ENCODE results near the gene PRMT2.
A peak's percentile ranks its signal among the peaks of the same experiment; 100 is the strongest.

PRMT2 gene

DNA sequence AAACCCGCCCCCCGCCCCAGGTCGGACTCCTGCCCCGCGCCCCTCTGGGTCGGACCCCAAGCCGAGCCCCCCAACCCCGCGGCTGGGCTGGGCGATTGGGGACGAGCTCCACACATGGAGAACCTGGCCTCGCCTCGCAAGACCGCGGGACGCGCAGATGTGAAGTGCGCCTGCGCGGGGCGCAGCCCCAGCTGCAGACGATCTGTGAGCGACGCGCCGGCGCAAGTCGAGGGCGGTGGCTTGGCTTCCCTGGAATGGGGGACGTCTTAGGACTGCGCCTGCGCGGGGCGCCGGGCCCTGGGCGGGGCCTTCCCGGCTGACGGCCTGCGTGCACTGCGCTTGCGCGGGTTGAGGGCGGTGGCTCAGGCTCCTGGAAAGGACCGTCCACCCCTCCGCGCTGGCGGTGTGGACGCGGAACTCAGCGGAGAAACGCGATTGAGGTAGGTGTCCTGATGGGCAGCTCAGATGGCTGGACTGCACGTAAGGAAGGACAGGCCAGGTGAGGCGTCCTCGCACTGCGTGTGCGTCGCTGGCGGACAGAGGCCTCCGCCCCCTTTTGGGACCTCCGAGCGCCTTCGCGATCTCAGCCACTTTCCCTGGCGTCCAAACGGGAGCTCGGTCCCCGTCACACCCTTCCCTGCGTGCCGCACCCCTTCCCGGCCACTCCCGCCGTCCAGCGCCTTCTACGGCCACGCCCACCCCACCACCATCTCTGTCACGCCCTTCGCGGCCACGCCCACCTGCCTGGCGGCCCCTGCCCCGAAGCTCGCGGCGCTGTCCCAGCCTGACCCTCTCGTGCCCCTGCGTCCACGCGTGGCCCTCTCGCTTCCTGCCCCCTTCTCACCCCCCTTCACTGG, at the start of gene PRMT2:
Gene PRMT2 (plus strand): TSS at position 351 of the 857 bp plus-strand sequence. CDS start 1,278 bp downstream, outside the sequence.
- peak; percentile 96 for DNase-seq

DNA sequence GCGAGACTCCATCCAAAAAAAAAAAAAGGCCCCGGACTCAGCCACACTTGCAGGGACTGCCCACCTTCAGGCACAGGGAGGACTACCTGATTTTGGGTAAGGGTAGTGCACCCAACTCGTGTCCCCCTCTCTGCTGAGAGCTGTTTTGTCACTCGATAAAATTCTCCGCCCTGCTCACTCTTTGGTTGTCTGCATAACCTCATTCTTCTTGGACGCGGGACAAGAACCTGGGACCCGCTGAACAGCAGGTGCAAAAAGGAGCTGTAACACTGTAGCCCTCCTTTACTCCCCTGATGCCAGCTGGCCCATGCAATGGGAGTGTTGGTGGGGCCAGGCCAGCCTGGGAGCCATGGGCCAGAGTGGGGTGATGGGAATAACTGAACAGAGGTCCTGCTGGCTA, 41.2 kb upstream of the PRMT2 start:
- DNase-seq = no peak

DNA sequence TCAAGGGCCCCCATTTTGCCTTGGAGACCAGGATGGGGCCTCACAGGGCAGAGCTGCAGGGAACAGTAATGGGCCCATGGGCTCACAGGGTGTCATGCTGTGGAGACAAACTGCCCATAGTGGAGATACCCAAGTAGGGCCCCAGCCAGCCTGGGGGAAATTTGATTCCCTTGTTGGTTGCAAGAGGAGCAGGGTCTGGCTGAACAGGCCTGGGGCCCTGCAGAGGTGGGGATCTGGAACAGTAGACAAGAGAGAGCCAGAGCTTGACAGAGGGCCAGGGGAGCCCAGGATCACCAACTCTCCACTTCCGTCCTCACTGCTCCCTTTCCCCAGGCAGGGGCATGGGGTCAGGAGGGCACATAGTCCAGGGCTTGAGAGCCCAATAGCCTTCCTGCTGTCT, 39.3 kb upstream of the PRMT2 start:
- DNase-seq = no peak

DNA sequence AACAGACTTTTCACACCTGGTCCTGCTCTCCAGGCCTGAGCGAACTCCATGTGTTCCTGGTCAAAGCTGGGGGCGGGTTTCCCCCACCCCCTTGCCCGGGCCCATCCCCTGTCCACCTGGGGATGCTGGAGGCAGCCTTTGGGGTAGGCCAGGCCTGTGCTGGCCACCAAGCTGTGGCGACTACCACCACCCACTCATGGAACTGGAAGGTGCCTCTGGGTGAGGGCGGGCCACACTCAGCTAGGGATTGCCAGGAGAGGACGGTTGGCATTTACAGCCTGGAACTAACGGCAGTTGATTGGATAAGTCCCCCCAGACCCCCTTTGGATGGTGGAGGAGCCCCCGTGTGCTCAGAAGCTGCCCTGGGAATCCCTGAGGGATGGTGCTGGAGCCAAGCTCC, 38.4 kb upstream of the PRMT2 start:
- no peak for DNase-seq

DNA sequence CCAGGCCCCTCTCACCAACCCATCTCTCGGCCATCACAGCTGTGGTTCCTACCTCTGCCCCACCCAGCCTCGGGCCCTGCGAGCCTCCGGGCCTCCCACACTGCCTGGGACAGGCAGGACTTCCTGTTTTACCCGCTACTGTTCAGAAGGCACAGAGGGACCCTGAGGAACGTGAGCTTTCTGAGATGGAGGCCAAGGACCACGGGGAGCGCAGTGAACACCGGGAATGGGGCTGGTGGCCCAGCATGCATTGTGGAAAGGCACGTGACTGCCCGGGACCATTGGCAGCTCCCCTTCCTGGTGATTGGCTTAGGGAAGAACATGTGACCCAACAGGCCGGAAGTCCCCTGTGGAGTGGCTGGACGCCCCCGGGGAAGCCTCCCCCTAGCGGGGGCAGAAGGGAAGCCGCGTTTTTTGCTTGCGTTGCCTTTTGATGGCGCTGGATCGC, 37.6 kb upstream of the PRMT2 start:
- no peak for DNase-seq

DNA sequence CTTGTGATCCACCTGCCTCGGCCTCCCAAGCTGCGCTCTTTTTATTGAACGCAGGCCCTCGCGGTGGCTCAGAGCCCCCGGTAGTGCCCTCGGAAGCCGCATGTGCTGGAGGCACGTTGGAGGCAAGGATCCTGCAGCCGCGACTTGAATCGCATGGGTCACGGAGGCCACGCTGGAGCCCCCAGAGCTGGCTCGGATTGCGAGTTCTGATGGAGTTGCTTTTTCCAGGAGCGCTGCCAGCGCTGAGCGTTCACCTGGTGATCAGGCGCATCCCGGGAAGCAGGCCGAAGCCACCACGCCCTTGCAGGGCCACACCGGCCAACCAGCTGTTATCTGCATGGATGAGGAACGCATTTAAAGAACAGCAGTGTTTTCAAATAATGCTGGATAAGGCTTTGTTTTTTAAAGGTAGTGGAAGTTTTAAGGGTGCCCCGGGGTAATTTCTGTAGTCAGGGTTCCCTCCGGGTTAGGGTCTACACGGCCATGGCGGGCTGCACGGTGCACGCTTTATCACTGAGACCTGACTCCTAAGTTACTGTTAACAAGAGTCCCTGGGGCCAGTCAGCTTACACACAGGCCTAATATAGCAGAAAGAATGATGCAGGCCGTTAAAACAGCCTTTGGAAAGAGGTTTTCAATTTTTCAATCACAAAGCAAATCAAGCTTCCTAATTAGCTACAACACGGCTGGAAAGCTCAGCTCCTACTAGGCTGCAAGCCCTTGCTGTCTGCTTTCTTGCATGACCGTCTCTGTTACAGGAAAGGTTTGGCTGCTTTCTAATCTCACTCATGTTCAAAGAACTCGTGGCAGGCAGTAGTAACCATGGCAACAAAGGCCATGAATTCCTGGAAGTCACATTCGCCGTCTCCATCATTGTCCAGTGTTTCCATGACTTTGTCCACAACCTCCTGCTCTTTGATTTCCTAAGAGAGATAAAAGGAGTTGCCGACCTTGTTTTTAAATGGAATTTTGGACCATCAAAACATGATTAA, 36.6 kb upstream of the PRMT2 start:
- peak; percentile 88 for DNase-seq

DNA sequence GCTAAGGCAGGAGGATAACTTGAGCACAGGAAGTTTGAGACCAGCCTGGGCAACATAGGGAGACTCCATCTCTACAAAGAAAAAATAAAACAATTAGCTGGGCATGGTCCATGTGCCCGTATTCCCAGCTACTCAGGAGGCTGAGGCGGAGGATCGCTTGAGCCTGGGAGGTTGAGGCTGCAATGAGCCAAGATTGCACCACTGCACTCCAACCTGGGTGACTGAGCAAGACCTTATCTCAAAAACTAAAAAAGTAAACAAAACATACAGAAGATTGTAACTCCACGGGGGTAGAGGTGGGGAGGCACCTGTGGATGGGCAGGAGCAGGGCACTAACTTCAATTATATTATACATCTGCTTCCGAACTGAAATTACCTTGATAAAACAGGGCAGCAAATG, 35.2 kb upstream of the PRMT2 start:
- no peak for DNase-seq

DNA sequence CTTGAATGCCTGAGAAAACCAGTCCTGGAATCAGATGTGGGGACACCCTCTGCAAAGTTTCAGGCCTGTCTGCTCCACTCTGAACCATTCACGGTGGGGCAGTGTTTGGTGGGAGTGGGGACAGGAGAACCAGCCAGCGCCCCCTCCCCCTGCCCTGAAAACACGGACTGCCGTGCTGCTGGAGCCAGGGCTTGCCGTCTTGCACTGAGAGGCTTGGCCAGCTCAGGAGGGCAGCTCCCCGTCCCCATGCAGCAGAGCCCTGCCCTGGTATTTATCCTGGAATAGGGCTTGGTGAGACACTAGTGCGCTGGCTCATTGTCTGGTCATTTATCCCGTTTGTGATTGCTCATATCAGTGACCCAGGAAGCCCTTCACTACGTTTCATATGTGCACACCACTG, 34.5 kb upstream of the PRMT2 start:
- DNase-seq = no peak

DNA sequence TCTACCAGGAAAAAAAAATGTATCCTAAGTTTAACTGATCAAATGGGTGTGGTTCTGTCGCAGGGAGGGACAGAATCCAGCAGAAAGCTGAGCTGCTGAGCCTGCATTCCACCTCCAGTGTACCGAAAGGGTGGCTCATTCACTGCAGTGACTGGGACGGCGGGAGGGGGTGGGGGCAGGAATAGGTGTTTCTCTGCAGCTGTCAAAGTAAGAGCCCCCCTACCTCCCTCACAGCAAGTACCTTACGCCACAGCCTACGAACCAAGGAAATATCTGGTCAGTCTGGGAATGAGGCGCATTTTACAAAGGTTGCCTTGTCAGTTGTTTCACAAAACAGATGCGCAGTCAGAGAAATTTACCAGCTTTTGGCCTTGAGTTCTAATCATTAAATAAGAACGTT, 32.2 kb upstream of the PRMT2 start:
- DNase-seq = no peak

DNA sequence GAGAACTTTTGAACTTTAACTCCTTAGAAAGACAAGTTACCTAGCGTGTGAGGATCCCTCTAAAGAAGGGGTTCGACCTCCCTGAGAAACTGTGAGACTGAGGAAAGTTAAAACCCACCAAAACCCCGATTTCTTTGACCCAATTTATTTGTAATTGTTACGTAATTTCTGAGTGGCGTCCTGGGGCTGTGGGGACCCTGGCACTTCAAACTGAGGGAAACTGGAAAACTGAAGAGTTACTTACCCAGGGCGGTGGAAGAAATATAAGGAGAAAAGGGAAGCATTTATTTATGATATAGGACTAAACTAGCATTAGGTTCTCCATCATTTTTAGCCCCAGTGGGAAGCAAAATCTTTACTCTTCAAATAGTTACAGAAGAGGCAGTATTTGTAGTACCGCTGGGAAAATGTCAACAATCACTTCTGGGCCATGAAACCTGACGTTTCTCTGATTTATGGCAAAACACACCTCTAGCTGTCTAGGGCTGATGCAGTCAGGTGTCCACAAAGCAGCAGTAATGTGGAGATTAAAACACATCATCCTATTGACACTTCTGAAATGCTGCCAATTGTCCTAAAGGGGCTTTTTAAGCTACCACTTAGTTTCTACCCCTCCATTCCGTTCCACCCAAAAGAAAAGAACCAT, 31.0 kb upstream of the PRMT2 start:
- DNase-seq = no peak

DNA sequence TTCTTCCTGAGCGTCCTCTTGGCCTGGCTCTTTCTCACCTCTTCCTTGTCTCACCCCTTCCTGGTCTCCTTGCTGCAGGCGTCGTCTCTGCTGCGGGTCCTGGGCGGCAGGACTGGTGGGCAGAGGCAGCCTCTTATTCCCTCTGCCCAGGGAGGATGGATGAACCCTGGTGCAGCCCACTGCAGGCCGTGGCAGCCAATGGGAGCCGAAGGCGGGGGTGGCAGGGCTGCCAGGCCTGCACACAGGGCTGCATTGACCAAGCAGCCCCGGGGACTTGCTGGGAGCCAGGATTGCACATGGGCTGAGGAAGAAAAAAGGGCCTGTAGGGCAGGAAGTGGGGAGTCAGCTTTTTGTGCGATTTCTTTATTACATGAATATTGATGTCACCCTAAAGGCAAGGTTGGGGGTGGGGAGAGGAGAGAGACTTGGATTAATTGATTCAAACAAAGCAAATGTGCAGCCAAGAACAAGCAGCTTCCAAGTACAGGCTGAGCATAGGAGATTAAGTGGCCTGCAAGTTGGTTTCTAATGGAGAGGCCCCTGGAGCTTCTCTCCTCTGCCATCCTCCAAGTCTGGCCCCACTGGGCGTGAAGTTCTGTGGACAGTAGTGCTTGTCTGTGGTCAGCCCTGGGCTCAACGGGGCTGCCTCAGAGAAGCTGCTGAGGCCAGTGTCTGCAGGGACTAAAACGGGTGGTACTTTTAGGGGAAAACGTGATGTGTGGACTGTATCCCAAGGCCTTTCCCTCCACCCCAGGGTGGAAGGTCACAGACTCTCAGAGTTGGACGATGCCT, 30.3 kb upstream of the PRMT2 start, which contains the start of gene S100B:
Gene S100B (minus strand): TSS at position 108 of the 792 bp plus-strand sequence. CDS start 2,667 bp downstream, outside the sequence.
- no peak for DNase-seq

DNA sequence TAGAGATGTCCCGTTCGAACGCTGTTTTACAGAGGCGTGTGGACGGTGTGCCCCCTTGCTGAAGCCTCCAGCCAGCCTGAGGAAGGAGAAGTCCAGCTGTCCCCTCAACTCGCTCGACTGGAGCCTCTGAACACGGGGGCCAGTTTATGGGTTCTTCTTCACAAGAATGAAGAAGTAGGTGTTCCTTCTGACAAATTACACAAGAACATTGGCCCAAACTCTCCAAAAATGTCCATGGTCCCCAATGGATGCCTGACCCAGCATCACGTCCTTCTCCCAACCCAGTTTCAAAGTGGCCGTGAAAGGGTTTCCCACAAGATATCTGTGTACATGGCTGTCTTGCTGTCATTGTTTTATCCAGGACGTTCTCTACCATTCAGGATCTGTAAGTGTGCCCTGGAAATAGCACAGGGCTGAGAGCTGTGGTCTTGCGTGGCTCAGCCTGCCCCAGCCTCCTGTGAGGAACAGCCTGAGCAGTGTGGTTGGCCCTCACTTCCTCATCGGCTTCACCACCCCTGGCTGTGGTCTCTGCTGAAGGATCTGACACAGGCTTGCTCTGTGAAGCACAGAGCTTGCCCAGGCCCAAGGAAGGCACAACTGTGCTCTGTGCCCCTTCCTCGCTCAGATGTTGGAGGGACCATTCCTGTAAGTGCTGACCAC, 29.6 kb upstream of the PRMT2 start:
- DNase-seq = no peak

DNA sequence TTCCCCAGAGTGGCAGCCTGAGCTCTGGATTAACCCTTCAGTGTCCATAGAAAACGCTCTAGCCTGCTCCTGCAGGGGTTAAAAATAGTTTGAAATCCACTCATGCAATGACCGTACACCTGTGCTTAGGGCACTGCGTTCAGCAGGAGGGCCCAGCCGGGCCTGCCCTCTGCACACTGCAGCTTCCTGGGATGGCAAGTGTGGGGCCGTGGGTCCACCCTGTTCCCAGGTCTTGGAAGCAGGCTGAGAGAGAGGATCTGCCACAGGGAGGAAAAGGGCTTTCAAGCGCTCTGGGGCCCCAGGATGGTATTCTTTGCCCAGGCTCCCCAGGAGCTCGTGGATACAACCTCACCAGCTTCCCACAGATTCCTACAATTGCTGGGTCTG, 29.1 kb upstream of the PRMT2 start:
- no peak for DNase-seq

DNA sequence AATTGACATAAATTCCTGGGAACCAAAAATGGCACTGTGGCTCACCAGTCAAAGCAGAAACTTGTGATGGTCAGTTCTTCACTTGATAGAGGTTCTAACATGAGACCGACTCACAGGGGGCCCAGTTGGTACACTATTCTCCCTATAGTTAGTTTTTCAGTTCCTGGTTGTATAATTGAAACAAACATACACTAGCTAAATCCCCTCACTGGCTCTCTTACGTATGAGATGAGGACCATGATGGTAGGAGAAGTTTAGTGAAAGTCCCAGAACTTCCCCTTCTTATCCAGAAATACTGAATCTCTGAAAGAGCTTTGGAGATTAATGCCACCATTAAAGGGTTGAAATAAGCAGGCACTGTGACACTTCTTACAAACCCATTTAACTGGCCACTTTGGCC, 27.8 kb upstream of the PRMT2 start:
- DNase-seq = no peak

DNA sequence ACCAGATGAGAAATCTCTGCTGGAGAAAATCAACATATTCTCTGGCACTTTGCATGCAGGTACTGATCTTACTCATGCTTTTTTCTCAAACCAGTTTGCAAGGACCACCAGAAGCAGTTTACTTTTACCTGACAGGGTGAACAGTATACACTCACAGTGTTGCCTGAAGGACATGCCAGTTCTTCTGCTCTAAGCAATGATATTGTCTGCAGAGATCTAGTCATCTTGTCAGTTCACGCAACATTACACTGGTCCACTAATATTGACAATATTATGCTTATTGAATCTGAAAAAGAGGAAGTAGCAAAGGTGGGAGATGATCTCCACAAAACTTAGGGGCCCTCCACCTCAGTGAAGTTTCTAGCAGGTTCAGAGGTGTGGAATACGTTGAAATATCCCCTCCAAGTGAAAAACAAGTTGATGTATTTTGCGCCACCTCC, 26.8 kb upstream of the PRMT2 start:
- DNase-seq = no peak

DNA sequence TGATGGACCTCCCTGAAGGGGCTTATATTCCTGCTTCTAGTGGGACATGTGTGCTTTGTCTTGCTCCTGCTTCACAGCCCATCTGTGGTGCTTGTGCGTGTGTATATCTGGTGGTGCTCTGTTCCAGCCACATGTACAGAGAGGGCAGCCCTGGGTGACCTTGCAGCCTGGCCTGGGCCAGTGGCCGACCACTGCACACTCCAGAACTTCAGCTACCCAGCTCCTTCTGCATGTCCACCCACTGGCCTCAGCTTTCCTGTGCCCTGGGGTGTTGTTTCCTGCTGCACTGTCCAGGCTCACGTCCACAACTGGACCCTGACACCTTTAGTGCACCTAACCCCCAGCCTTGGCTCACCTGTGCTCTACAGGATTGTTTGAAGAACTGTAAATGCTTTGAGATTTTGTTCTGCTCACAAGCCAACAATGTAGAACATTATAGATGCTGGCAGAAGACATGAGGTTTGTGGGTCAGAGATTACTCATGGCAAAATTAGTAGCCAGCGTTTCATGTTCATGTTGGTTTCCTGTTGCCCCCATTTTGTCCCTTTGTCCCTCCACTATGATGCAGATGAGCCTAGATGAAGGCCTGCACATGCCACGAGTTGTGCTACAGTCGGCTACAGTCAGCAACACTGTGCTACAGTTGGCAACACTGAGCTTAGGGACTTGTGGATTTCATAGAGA, 25.3 kb upstream of the PRMT2 start:
- DNase-seq = no peak

DNA sequence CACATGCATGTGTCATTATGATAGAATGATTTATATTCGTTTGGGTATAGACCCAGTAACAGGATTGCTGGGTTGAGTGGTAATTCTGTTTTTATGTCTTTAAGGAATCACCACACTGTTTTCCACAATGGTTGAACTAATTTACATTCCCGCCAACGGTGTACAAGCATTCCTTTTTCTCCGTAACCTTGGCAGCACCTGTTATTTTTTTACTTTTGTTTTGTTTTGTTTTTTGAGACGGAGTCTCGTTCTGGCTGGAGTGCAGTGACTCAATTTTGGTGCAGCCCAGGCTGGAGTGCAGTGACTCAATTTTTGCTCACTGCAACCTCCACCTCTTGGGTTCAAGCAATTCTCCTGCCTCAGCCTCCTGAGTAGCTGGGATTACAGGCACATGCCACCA, 22.1 kb upstream of the PRMT2 start:
- no peak for DNase-seq

DNA sequence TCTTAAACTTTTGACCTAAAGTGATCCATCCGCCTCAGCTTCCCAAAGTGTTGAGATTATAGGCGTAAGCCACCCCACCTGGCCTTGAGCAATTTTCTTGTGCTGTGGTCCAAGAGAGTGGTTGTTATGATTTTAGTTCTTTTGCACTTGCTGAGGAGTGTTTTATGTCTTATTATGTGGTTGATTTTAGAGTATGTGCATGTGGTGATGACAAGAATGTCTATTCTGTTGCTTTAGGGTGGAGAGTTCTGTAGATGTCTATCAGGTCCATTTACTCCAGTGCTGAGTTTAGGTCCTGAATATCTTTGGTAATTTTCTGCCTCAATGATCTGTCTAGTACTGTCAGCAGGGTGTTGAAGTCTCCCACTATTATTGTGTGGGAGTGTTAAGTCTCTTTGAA, 19.4 kb upstream of the PRMT2 start:
- DNase-seq = no peak

DNA sequence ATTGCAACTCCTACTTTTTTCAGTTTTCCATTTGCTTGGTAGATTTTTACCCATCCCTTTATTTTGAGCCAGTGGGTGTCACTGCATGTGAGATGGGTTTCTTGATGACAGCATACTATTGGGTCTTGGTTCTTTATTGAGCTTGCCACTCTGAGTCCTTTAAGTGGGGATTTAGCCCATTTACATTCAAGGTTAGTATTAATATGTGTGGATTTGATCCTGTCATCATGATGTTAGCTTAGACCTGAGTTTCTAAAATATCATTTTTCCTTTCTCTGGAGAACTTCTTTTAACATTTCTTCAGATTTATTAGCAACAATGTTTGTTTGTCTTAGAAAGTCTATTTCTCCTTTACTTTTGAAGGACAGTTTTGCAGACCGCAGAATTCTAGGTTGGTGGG, 18.8 kb upstream of the PRMT2 start:
- no peak for DNase-seq

DNA sequence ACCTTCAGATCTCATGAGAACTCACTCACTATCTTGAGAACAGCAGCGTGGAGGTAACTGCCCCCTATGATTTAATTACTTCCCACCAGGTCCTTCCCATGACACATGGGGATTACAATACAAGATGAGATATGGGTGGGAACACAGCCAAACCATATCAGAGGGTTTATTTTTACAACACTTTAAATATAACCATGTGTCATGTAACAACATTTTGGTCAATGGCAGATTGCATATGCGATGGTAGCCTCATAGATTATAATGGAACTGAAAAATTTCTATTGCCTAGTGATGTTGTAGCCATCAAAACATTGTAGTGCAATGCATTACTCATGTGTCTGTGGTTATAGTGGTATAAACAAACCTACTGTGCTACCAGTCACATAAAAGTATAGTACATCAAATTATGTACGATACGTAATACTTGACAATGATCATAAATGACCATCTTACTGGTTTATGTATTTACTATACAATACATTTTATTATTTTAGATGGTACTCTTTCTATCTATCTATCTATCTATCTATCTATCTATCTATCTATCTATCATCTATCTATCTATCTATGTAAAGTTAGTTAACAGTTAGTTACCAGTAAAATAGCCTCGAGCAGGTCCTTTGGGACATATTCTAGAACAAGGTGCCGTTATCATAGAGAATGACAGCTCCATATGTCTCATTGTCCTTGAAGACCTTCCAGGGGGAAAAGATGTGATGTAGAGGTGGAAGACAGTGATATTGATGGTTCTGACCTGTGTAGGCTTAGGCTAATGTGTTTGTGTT, 18.0 kb upstream of the PRMT2 start:
- peak; percentile 63 for DNase-seq

Data from fibroblast of skin of right biceps (primary cell).